Endothelial cell of umbilical vein (primary cell): ENCODE measurements around the gene ARHGEF16. TPM values are rescaled to one million over a fixed set of nuclear protein-coding genes. Genes with fewer than 3 reads are reported as not detected.

ENCODE experiments used
- BruUV-seq: library from RNA; stranded (reverse); fragments of 400-500 nt; replicated peaks from 2 replicates; lab custom pipeline; 2021; lab: Mats Ljungman, UMichigan
- CTCF ChIA-PET: fragments of 300-600, 350-600 bp; sonication (Branson Sonifier 250); formaldehyde crosslinking; loops from one replicate; lab custom pipeline; 2021; ENCODE audit warnings: antibody characterized with exemption, inconsistent platforms; lab: Charles Lee
- POLR2A ChIA-PET: fragments of 300-600, 350-600 bp; sonication (Branson Sonifier 250); formaldehyde crosslinking; loops from one replicate; lab custom pipeline; 2021; ENCODE audit warnings: antibody characterized with exemption, inconsistent platforms; lab: Charles Lee
- DNase-seq: peaks from one replicate; pipeline ENCODE4 v3.0.0-alpha.2; 2011; ENCODE audit warnings: low read depth, low spot score
- FAIRE-seq: peaks from 2 replicates; lab custom pipeline; 2011; peaks lifted over from hg19 to GRCh38; lab: Jason Lieb, UNC
- H2AFZ ChIP-seq: 2 replicates; pipeline ENCODE4 v1.6.0; 2012; ENCODE audit warnings: low read depth, low read length, control low read depth, inconsistent platforms
- H3K27ac ChIP-seq: 2 replicates; pipeline ENCODE4 v1.5.1; 2011; ENCODE audit warnings: low read depth, mild to moderate bottlenecking, control low read depth, low read length, moderate library complexity; ENCODE audit not compliant: insufficient read depth
- H3K27me3 ChIP-seq, 2 experiments: 2 replicates each; pipeline versions ENCODE4 v1.6.0 to v1.6.1; 2011; ENCODE audit warnings: low read length in 2 of 2, mixed read lengths in 1 of 2; ENCODE audit not compliant: control insufficient read depth in 2 of 2, insufficient read depth in 2 of 2
- H3K36me3 ChIP-seq, 2 experiments: 2 replicates in 1 of 2; 3 replicates in 1 of 2; pipeline ENCODE4 v1.5.1; 2011; ENCODE audit warnings: low read length in 2 of 2, mild to moderate bottlenecking in 1 of 2, moderate library complexity in 1 of 2; ENCODE audit not compliant: control insufficient read depth in 2 of 2, insufficient read depth in 2 of 2; ENCODE audit errors: extremely low read depth in 1 of 2
- H3K4me1 ChIP-seq: 3 replicates; pipeline ENCODE4 v1.5.1; 2011; ENCODE audit warnings: mild to moderate bottlenecking, low read length; ENCODE audit not compliant: control insufficient read depth, insufficient read depth; ENCODE audit errors: extremely low read depth
- H3K4me2 ChIP-seq: 2 replicates; pipeline ENCODE4 v1.6.1; 2011; ENCODE audit warnings: low read length, control low read depth, mixed read lengths; ENCODE audit not compliant: insufficient read depth
- H3K4me3 ChIP-seq, 3 experiments: fragments of 200-600 bp in 1 of 3; sonication (generic), shearing (Covaris generic) in 1 of 3; replicated peaks in 1 of 3; 2 replicates each; pipeline ENCODE4 v1.5.1; 2011 to 2016; ENCODE audit warnings: control low read depth in 3 of 3, low read length in 3 of 3, mild to moderate bottlenecking in 2 of 3, inconsistent platforms in 1 of 3, low read depth in 1 of 3, moderate library complexity in 1 of 3; ENCODE audit not compliant: insufficient read depth in 1 of 3
- H3K79me2 ChIP-seq: 2 replicates; pipeline ENCODE4 v1.6.0; 2012; ENCODE audit warnings: low read length, inconsistent platforms; ENCODE audit not compliant: control insufficient read depth, insufficient read depth
- H3K9ac ChIP-seq: replicated peaks from 2 replicates; pipeline ENCODE3; 2011; ENCODE audit warnings: low read length, control low read depth; ENCODE audit not compliant: insufficient read depth; ENCODE audit errors: extremely low read depth
- H3K9me1 ChIP-seq: replicated peaks from 3 replicates; pipeline ENCODE4 v1.6.0; 2011; ENCODE audit warnings: mild to moderate bottlenecking, low read length; ENCODE audit not compliant: control insufficient read depth, insufficient read depth; ENCODE audit errors: extremely low read depth
- H3K9me3 ChIP-seq: replicated peaks from 2 replicates; pipeline ENCODE4 v1.5.1; 2012; ENCODE audit warnings: low read length, inconsistent platforms; ENCODE audit not compliant: control insufficient read depth, insufficient read depth
- H4K20me1 ChIP-seq: replicated peaks from 2 replicates; pipeline ENCODE3; 2011; ENCODE audit warnings: mild to moderate bottlenecking, low read length; ENCODE audit not compliant: control insufficient read depth, insufficient read depth; ENCODE audit errors: extremely low read depth
- EZH2 ChIP-seq: IDR thresholded peaks from 2 replicates; pipeline ENCODE4 v1.6.1; 2012; ENCODE audit warnings: borderline replicate concordance, low read depth, mild to moderate bottlenecking, moderate library complexity, low read length, inconsistent platforms; ENCODE audit not compliant: severe bottlenecking
- FOS ChIP-seq: IDR thresholded peaks from 2 replicates; pipeline ENCODE4 v1.6.1; 2011; ENCODE audit warnings: mild to moderate bottlenecking, low read length, moderate library complexity, borderline replicate concordance; ENCODE audit not compliant: insufficient read depth
- GATA2 ChIP-seq: IDR thresholded peaks from 2 replicates; pipeline ENCODE4 v1.7.0; 2011; ENCODE audit warnings: low read depth, mild to moderate bottlenecking, moderate library complexity, mixed read lengths, low read length; ENCODE audit not compliant: insufficient read length, insufficient read depth
- JUN ChIP-seq: IDR thresholded peaks from 2 replicates; pipeline ENCODE4 v1.6.1; 2011; ENCODE audit warnings: borderline replicate concordance, low read depth; ENCODE audit not compliant: insufficient read length, insufficient read depth
- MAX ChIP-seq: IDR thresholded peaks from 2 replicates; pipeline ENCODE4 v1.6.1; 2011; ENCODE audit not compliant: insufficient read depth, insufficient read length
- MYC ChIP-seq: IDR thresholded peaks from one replicate; pipeline ENCODE4 v1.6.1; 2011; ENCODE audit warnings: mild to moderate bottlenecking, low read depth, low read length
- POLR2A ChIP-seq: IDR thresholded peaks from 2 replicates; pipeline ENCODE4 v1.6.1; 2012; ENCODE audit warnings: low read depth, mild to moderate bottlenecking, control low read depth, low read length
- POLR2AphosphoS5 ChIP-seq: IDR thresholded peaks from 2 replicates; pipeline ENCODE4 v1.6.1; 2012; ENCODE audit warnings: low read depth, mild to moderate bottlenecking, control low read depth, low read length, moderate library complexity; ENCODE audit not compliant: insufficient read depth
- dilution Hi-C: fragments of 300-500 bp; cut with MboI; formaldehyde crosslinking; loops from one replicate; pipeline ENCODE4 v1.15.0; 2019; ENCODE audit warnings: low sequenced_read_pairs; ENCODE audit not compliant: extremely low pct_ligation_motif_present
- intact Hi-C: fragments of 100-400 bp; cut with micrococcal nuclease; formaldehyde crosslinking; loops from one replicate; pipeline ENCODE4 v1.10.0; 2022
- polyA plus RNA-seq, 4 experiments: library from polyadenylated mRNA; depleted of rRNA in 3 of 4; stranded (reverse) in 3 of 4; unstranded in 1 of 4; fragments of >200 nt; gene quantifications; 2 replicates each; pipeline versions ENCODE4 v1.2.1 to v1.2.3, GENCODE V29; 2011 to 2012; ENCODE audit warnings: missing spikeins in 1 of 4
- total RNA-seq: library from RNA; stranded (reverse); gene quantifications from 2 replicates; pipeline ENCODE4 v1.2.3, GENCODE V29; 2021
- TF ChIP-seq, protein P1 (sequence below), 2 donors: IDR thresholded peaks; 1 replicate in 1 of 2; 2 replicates in 1 of 2; pipeline ENCODE4 v1.5.1; 2011; ENCODE audit warnings: low read length in 2 of 2, mild to moderate bottlenecking in 2 of 2, moderate library complexity in 2 of 2, control low read depth in 1 of 2, inconsistent platforms in 1 of 2, low read depth in 1 of 2; ENCODE audit not compliant: insufficient read depth in 1 of 2; ENCODE audit errors: extremely low read depth in 1 of 2

Gene ARHGEF16
- total and polyA plus RNA-seq, 2 donors (not counting 3 experiments of a cell fraction or from before 2014, with no cell fraction given) = 0.52 to 1.3 TPM

- H3K79me2 ChIP-seq = no peaks in the 10 kb centered on the region
- H3K4me3 ChIP-seq = no peak overlapping the region
- BruUV-seq = no TSS peak
- no peaks in the 10 kb centered on the region for H4K20me1 ChIP-seq
- no peak overlapping the region for H3K9ac ChIP-seq
- H3K27ac ChIP-seq = no peak overlapping the region
- CTCF ChIA-PET = interaction anchor here (1.2 kb wide), 1 partner anchor 25 kb away, joined by 10 read pairs; no protein-coding TSS in a partner anchor
- intact Hi-C loops (no loop called here), dilution Hi-C loops (no loop called here)
- no peak overlapping the region for H2AFZ ChIP-seq
- FAIRE-seq = no peak
- no peaks in the 10 kb centered on the region for H3K9me3 ChIP-seq
- no peak overlapping the region for H3K4me2 ChIP-seq
- POLR2A ChIA-PET = no interaction called here
- H3K36me3 ChIP-seq = no peaks in the 10 kb centered on the region
- TF ChIP-seq JUN (no peak), EZH2 (no peak), MYC (no peak), POLR2A (no peak), MAX (no peak), FOS (no peak), POLR2AphosphoS5 (no peak), GATA2 (no peak)
- TF ChIP-seq, protein P1, sequence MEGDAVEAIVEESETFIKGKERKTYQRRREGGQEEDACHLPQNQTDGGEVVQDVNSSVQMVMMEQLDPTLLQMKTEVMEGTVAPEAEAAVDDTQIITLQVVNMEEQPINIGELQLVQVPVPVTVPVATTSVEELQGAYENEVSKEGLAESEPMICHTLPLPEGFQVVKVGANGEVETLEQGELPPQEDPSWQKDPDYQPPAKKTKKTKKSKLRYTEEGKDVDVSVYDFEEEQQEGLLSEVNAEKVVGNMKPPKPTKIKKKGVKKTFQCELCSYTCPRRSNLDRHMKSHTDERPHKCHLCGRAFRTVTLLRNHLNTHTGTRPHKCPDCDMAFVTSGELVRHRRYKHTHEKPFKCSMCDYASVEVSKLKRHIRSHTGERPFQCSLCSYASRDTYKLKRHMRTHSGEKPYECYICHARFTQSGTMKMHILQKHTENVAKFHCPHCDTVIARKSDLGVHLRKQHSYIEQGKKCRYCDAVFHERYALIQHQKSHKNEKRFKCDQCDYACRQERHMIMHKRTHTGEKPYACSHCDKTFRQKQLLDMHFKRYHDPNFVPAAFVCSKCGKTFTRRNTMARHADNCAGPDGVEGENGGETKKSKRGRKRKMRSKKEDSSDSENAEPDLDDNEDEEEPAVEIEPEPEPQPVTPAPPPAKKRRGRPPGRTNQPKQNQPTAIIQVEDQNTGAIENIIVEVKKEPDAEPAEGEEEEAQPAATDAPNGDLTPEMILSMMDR (IDR thresholded peaks at IDR 0.05; ENCODE audit: extremely low read depth in 1 of 2, insufficient read depth in 1 of 2, low read depth in 1 of 2, low read length in 2 of 2) = no peak
- H3K27me3 ChIP-seq = no peaks in the 10 kb centered on the region
- H3K9me1 ChIP-seq = no peaks in the 10 kb centered on the region
- DNase-seq = no peak
- no peaks in the 10 kb centered on the region for H3K4me1 ChIP-seq
Measured at GRCh38 chr1:3478187-3478586, 23.7 kb downstream of the ARHGEF16 start.
